C4-2B (cell line): ENCODE data around the gene IFT172.

Experiments
- ZFX ChIP-seq: fragments of 450-650 bp; IDR thresholded peaks from 2 replicates; pipeline ENCODE4 v1.6.1; 2017
- TF ChIP-seq, protein P1 (sequence below): fragments of 450-650 bp; conservative IDR thresholded peaks from 2 replicates; pipeline ENCODE4 v1.5.1; 2017; ENCODE audit warnings: mild to moderate bottlenecking

DNA sequence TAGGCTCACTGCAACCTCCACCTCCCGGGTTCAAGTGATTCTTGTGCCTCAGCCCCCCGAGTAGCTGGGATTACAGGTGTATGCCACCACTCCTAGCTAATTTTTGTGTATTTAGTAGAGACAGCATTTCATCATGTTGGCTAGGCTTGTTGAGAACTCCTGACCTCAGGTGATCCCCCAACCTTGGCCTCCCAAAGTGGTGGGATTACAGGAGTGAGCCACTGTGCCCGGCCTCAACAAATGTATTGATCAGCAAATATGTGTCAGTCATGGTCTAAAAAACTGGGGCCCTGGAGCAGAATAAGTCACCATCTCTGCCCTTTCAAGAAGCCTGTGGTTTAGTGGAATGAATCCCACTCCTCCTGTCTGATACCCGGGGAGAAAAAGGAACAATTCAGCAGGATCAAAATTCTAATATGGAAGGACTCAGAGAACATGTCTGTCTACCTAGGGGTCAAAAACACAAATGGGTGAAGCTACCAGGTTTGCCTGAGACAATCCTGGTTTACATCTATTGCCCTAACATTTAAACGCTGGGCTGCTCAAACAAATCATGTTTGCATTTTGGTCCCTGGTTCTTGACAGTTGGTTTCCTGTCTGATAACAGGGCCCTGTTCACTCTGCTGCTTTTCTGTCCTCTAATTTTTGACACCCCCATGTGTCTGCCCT, 28.7 kb upstream of the IFT172 start:
- TF ChIP-seq, protein P1, sequence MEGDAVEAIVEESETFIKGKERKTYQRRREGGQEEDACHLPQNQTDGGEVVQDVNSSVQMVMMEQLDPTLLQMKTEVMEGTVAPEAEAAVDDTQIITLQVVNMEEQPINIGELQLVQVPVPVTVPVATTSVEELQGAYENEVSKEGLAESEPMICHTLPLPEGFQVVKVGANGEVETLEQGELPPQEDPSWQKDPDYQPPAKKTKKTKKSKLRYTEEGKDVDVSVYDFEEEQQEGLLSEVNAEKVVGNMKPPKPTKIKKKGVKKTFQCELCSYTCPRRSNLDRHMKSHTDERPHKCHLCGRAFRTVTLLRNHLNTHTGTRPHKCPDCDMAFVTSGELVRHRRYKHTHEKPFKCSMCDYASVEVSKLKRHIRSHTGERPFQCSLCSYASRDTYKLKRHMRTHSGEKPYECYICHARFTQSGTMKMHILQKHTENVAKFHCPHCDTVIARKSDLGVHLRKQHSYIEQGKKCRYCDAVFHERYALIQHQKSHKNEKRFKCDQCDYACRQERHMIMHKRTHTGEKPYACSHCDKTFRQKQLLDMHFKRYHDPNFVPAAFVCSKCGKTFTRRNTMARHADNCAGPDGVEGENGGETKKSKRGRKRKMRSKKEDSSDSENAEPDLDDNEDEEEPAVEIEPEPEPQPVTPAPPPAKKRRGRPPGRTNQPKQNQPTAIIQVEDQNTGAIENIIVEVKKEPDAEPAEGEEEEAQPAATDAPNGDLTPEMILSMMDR: no peak
- TF ChIP-seq ZFX: no peak
